ENCODE measurements around the gene NENF.

- no peak for TF ChIP-seq RARB (CRISPR knock-in tag; IDR thresholded peaks at IDR 0.05)
- no peak for TF ChIP-seq GLIS3 (CRISPR knock-in tag; IDR thresholded peaks at IDR 0.05)
- no peak for TF ChIP-seq PATZ1 (CRISPR knock-in tag; IDR thresholded peaks at IDR 0.05; ENCODE audit: borderline replicate concordance)
Measured at GRCh38 chr1:212487286-212487685, 54.6 kb downstream of the NENF start.
